GM18951 (cell line): ENCODE data around the gene AGAP3.

Experiments
- POLR2A ChIP-seq: IDR thresholded peaks from 4 replicates; pipeline ENCODE4 v1.6.1; 2011; ENCODE audit warnings: mild to moderate bottlenecking; ENCODE audit not compliant: insufficient read length, insufficient read depth; ENCODE audit errors: extremely low read depth
- in situ Hi-C: fragments of 300-500 bp; cut with MboI; formaldehyde crosslinking; loops from one replicate; pipeline ENCODE4 v1.12.0; 2022; ENCODE audit warnings: low sequenced_read_pairs, mixed read lengths, inconsistent platforms; ENCODE audit not compliant: unreplicated experiment

The AGAP3 gene

GRCh38 chr7:151081170-151082101 lies 4.8 kb upstream of the AGAP3 start:
- in situ Hi-C loops = no loop called here

GRCh38 chr7:151082141-151083070 lies 3.9 kb upstream of the AGAP3 start:
- TF ChIP-seq POLR2A = no peak
- in situ Hi-C loops = no loop called here

More at GRCh38 chr7:151081170-151082101, 4.8 kb upstream of the AGAP3 start:
- TF ChIP-seq POLR2A = no peak

GRCh38 chr7:151083071-151083823 lies 3.0 kb upstream of the AGAP3 start, which contains the start of gene TMUB1:
Gene TMUB1 (minus strand): TSS chr7:151083493. CDS start chr7:151082563, 930 bp downstream.
- in situ Hi-C loops = no loop called here
- peak; percentile 75 for TF ChIP-seq POLR2A

GRCh38 chr7:151083824-151084160 lies 2.5 kb upstream of the AGAP3 start:
- in situ Hi-C loops = no loop called here
- TF ChIP-seq POLR2A = no peak

GRCh38 chr7:151085329-151085690 lies 965 bp upstream of the AGAP3 start:
- no peak for TF ChIP-seq POLR2A
- in situ Hi-C loops = no loop called here

- in situ Hi-C loops = no loop called here
- no peak for TF ChIP-seq POLR2A
Observed at GRCh38 chr7:151086802-151087244, 548 bp downstream of the AGAP3 start.

GRCh38 chr7:151087245-151088018 lies 1.2 kb downstream of the AGAP3 start:
- in situ Hi-C loops = no loop called here
- peak; percentile 55 for TF ChIP-seq POLR2A

- no peak for TF ChIP-seq POLR2A
- in situ Hi-C loops = no loop called here
Observed at GRCh38 chr7:151088019-151088855, 2.0 kb downstream of the AGAP3 start.

- in situ Hi-C loops = no loop called here
- no peak for TF ChIP-seq POLR2A
Observed at GRCh38 chr7:151088856-151089699, 2.8 kb downstream of the AGAP3 start.

- in situ Hi-C loops = no loop called here
- no peak for TF ChIP-seq POLR2A
Observed at GRCh38 chr7:151089893-151090730, 3.8 kb downstream of the AGAP3 start.

GRCh38 chr7:151091003-151091402 lies 4.7 kb downstream of the AGAP3 start:
- in situ Hi-C loops = no loop called here
- TF ChIP-seq POLR2A = no peak
